HepG2 (cell line): ENCODE measurements around the gene C11orf58. TPM values are rescaled to one million over a fixed set of nuclear protein-coding genes. Genes with fewer than 3 reads are reported as not detected.

ENCODE experiments used
- BRD4 ChIP-seq: sonication (generic); formaldehyde crosslinking; IDR thresholded peaks from 2 replicates; pipeline ENCODE4 v1.4.0; 2020; ENCODE audit warnings: missing genetic modification reagents
- DR1 ChIP-seq: sonication (generic); formaldehyde crosslinking; IDR thresholded peaks from 2 replicates; pipeline ENCODE4 v1.8.0; 2021; ENCODE audit warnings: mild to moderate bottlenecking, missing genetic modification reagents, inconsistent platforms
- GATA4 ChIP-seq: sonication (generic); IDR thresholded peaks from 2 replicates; pipeline ENCODE4 v1.6.1; 2016; ENCODE audit warnings: antibody characterized with exemption, low read depth, borderline replicate concordance
- HOXD1 ChIP-seq: sonication (generic); formaldehyde crosslinking; IDR thresholded peaks from 2 replicates; pipeline ENCODE4 v1.5.0; 2020; ENCODE audit warnings: missing genetic modification reagents
- KLF13 ChIP-seq: sonication (generic); formaldehyde crosslinking; IDR thresholded peaks from 2 replicates; pipeline ENCODE4 v1.4.0; 2020; ENCODE audit warnings: mild to moderate bottlenecking, missing genetic modification reagents
- LCORL ChIP-seq, 2 experiments: fragments of 450-650 bp in 1 of 2; sonication (generic) in 1 of 2; formaldehyde crosslinking in 1 of 2; IDR thresholded peaks; 2 replicates each; pipeline versions ENCODE4 v1.5.0 to v1.6.1; 2017 to 2020; ENCODE audit warnings: antibody characterized with exemption in 1 of 2, missing genetic modification reagents in 1 of 2
- NCOA2 ChIP-seq: sonication (generic); formaldehyde crosslinking; IDR thresholded peaks from 2 replicates; pipeline ENCODE4 v1.8.0; 2022; ENCODE audit warnings: inconsistent platforms
- NCOA5 ChIP-seq: sonication (generic); formaldehyde crosslinking; IDR thresholded peaks from 2 replicates; pipeline ENCODE4 v1.4.0; 2020; ENCODE audit warnings: missing genetic modification reagents
- RARA ChIP-seq: IDR thresholded peaks from 2 replicates; pipeline ENCODE4 v1.6.1; 2016; ENCODE audit warnings: missing genetic modification reagents, missing compliant biosample characterization
- SATB2 ChIP-seq: sonication (generic); formaldehyde crosslinking; IDR thresholded peaks from 2 replicates; pipeline ENCODE4 v1.5.0; 2020; ENCODE audit warnings: missing genetic modification reagents
- SMARCC2 ChIP-seq: fragments of 450-650 bp; IDR thresholded peaks from 2 replicates; pipeline ENCODE4 v1.6.1; 2017; ENCODE audit warnings: antibody characterized with exemption, mild to moderate bottlenecking
- TAF1 ChIP-seq: sonication (generic); formaldehyde crosslinking; IDR thresholded peaks from 2 replicates; pipeline ENCODE4 v1.4.0; 2020; ENCODE audit warnings: missing genetic modification reagents
- TBP ChIP-seq: sonication (generic); formaldehyde crosslinking; IDR thresholded peaks from 2 replicates; pipeline ENCODE4 v1.5.0; 2020; ENCODE audit warnings: missing genetic modification reagents
- TFE3 ChIP-seq: IDR thresholded peaks from 2 replicates; pipeline ENCODE4 v1.6.1; 2016
- WIZ ChIP-seq: sonication (generic); formaldehyde crosslinking; IDR thresholded peaks from 2 replicates; pipeline ENCODE4 v1.5.1; 2020; ENCODE audit warnings: mild to moderate bottlenecking, missing genetic modification reagents
- ZNF274 ChIP-seq: sonication (generic); formaldehyde crosslinking; IDR thresholded peaks from 2 replicates; pipeline ENCODE4 v1.5.1; 2020; ENCODE audit warnings: mild to moderate bottlenecking, missing genetic modification reagents
- ZNF30 ChIP-seq: sonication (generic); formaldehyde crosslinking; IDR thresholded peaks from 2 replicates; pipeline ENCODE4 v1.5.0; 2020; ENCODE audit warnings: mild to moderate bottlenecking, missing genetic modification reagents
- ZNF570 ChIP-seq: sonication (generic); formaldehyde crosslinking; IDR thresholded peaks from 2 replicates; pipeline ENCODE4 v1.4.0; 2020; ENCODE audit warnings: mild to moderate bottlenecking, missing genetic modification reagents, borderline replicate concordance
- ZNF616 ChIP-seq: sonication (generic); formaldehyde crosslinking; IDR thresholded peaks from 2 replicates; pipeline ENCODE4 v1.5.0; 2020; ENCODE audit warnings: low read depth, mild to moderate bottlenecking, missing genetic modification reagents
- ZNF652 ChIP-seq: IDR thresholded peaks from 2 replicates; pipeline ENCODE4 v1.6.1; 2016; ENCODE audit warnings: low read depth, borderline replicate concordance
- ZNF761 ChIP-seq: sonication (generic); formaldehyde crosslinking; conservative IDR thresholded peaks from 2 replicates; pipeline ENCODE4 v1.4.0; 2020; ENCODE audit warnings: mild to moderate bottlenecking, missing genetic modification reagents
- polyA plus RNA-seq, 8 experiments: library from polyadenylated mRNA; depleted of rRNA in 3 of 8; stranded (reverse) in 7 of 8; unstranded in 1 of 8; fragments of >200 nt; fragmentation: Illumina TruSeq in 4 of 8; extraction: Trizol in 4 of 8; gene quantifications; 2 replicates each; pipeline versions ENCODE4 v1.2.1 to v1.2.3, GENCODE V29; 2011 to 2016; ENCODE audit warnings: low read depth in 4 of 8, missing spikeins in 1 of 8, mixed read lengths in 1 of 8; ENCODE audit not compliant: insufficient read depth in 1 of 8
- total RNA-seq, 5 experiments: library from RNA; depleted of rRNA; stranded (reverse); fragments of >200 nt; fragmentation: Illumina TruSeq; extraction: Trizol; gene quantifications; 2 replicates each; pipeline ENCODE4 v1.2.3, GENCODE V29; 2016; ENCODE audit warnings: low read depth in 1 of 5
- TF ChIP-seq, protein P1 (sequence below): IDR thresholded peaks from 2 replicates; pipeline ENCODE4 v1.6.1; 2018; ENCODE audit warnings: missing genetic modification reagents
- TF ChIP-seq, protein P2 (sequence below): sonication (generic); formaldehyde crosslinking; IDR thresholded peaks from 2 replicates; pipeline ENCODE4 v1.9.0; 2022; ENCODE audit warnings: missing genetic modification reagents, mild to moderate bottlenecking, borderline replicate concordance
- TF ChIP-seq, protein P3 (sequence below): sonication (generic); formaldehyde crosslinking; IDR thresholded peaks from 2 replicates; pipeline ENCODE4 v1.8.0; 2022; ENCODE audit warnings: missing genetic modification reagents, mild to moderate bottlenecking, inconsistent platforms, borderline replicate concordance

C11orf58 gene
- total and polyA plus RNA-seq, 2 of the 13 experiments (the other 11 are each of a cell fraction or from before 2014, with no cell fraction given), result 83.8 to 167 TPM

DNA sequence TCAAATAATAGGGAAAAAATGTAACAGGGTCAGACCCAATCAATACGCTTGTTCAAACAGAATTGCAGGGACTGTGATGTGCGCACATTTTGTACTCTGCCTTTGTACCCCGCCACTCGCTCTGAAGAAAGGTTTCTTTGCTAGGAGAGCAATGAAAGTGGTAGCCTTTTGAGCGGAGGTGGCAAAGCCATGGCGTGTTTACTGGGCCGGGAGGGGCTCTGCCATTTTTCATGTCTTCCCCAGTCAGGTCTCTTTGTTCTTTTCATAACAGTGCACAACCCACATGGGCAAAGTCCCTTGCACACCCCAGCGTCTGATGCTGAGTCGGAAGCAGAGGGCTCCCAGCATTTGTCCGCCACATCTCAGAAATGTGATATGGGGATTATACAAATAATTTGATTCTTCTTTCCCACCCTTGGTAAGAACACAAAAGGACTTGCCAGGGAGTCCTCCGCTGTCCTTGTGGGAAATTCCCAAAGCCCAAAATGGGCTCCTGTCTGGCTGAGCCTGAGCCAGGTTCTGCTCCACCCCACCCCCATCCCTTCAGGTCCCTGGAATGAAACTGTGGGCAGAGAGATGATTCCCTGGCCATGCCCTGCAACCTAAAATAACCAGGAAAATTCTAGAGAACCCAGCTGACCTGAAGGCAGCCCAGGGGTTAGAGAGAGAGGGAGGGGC, 36.6 kb downstream of the C11orf58 start (continued):
- TF ChIP-seq, protein P1, sequence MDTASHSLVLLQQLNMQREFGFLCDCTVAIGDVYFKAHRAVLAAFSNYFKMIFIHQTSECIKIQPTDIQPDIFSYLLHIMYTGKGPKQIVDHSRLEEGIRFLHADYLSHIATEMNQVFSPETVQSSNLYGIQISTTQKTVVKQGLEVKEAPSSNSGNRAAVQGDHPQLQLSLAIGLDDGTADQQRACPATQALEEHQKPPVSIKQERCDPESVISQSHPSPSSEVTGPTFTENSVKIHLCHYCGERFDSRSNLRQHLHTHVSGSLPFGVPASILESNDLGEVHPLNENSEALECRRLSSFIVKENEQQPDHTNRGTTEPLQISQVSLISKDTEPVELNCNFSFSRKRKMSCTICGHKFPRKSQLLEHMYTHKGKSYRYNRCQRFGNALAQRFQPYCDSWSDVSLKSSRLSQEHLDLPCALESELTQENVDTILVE (CRISPR knock-in tag), result no peak
- TF ChIP-seq KLF13, result no peak
- TF ChIP-seq ZNF274 (CRISPR knock-in tag), result no peak
- TF ChIP-seq NCOA5, result no peak
- no peak for TF ChIP-seq ZNF570 (CRISPR knock-in tag)
- TF ChIP-seq TBP (CRISPR knock-in tag), result no peak
- 0 out of 2 replicates have a peak, but pooled peaks have one; percentile 22 for TF ChIP-seq WIZ (CRISPR knock-in tag)
- TF ChIP-seq DR1 (CRISPR knock-in tag), result no peak
- TF ChIP-seq SMARCC2, result no peak
- TF ChIP-seq BRD4, result no peak
- TF ChIP-seq TAF1, result peak; percentile 17; the same call in 1 of the 2 replicates
- TF ChIP-seq SATB2 (CRISPR knock-in tag), result no peak
- no peak for TF ChIP-seq LCORL (IDR thresholded peaks at IDR 0.05)
- no peak for TF ChIP-seq LCORL (CRISPR knock-in tag; IDR thresholded peaks at IDR 0.05)
- no peak for TF ChIP-seq ZNF761 (CRISPR knock-in tag)
- TF ChIP-seq, protein P2, sequence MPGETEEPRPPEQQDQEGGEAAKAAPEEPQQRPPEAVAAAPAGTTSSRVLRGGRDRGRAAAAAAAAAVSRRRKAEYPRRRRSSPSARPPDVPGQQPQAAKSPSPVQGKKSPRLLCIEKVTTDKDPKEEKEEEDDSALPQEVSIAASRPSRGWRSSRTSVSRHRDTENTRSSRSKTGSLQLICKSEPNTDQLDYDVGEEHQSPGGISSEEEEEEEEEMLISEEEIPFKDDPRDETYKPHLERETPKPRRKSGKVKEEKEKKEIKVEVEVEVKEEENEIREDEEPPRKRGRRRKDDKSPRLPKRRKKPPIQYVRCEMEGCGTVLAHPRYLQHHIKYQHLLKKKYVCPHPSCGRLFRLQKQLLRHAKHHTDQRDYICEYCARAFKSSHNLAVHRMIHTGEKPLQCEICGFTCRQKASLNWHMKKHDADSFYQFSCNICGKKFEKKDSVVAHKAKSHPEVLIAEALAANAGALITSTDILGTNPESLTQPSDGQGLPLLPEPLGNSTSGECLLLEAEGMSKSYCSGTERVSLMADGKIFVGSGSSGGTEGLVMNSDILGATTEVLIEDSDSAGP (CRISPR knock-in tag), result no peak
- peak; percentile 38 for TF ChIP-seq RARA (CRISPR knock-in tag)
- TF ChIP-seq TFE3, result no peak
- TF ChIP-seq ZNF652 (CRISPR knock-in tag), result no peak
- TF ChIP-seq NCOA2 (CRISPR knock-in tag), result no peak
- TF ChIP-seq ZNF30 (CRISPR knock-in tag), result no peak
- TF ChIP-seq GATA4, result no peak
- TF ChIP-seq, protein P3, sequence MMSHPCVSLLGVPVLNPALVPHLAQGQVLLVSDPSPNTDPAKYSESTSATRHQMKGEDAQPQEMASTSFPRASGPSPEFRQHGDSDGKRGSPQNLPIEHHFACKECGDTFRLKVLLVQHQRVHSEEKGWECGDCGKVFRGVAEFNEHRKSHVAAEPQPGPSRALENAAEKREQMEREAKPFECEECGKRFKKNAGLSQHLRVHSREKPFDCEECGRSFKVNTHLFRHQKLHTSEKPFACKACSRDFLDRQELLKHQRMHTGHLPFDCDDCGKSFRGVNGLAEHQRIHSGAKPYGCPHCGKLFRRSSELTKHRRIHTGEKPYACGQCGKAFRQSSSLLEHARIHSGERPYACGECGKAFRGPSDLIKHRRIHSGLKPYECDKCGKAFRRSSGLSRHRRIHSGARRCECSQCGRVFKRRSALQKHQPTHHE, result no peak
- TF ChIP-seq ZNF616 (CRISPR knock-in tag), result no peak
- no peak for TF ChIP-seq HOXD1 (CRISPR knock-in tag)
